ENCODE results near the gene EEFSEC. TPM values are rescaled to one million over a fixed set of nuclear protein-coding genes. Genes with fewer than 3 reads are reported as not detected.
A peak's percentile ranks its signal among the peaks of the same experiment; 100 is the strongest.

Gene EEFSEC
- total RNA-seq, 6 donors from 2014 or later, result 14.9 to 38.8 (median 17.9) TPM

- Histone ChIP-seq H3K27ac (no peak overlapping the region), H3K36me3 (no peaks in the 10 kb centered on the region), H3K9me3 (no peaks in the 10 kb centered on the region), H3K4me1 (peaks cover 0 to 4% (median 0%) of the 10 kb centered on the region in 4 donors), H3K4me3 (no peak overlapping the region), H3K27me3 (no peaks in the 10 kb centered on the region)
- WGBS, 2 donors, result 89 to 92% methylated on average over 8 to 10 of the region's 10 CpGs
- TF ChIP-seq, protein P1, sequence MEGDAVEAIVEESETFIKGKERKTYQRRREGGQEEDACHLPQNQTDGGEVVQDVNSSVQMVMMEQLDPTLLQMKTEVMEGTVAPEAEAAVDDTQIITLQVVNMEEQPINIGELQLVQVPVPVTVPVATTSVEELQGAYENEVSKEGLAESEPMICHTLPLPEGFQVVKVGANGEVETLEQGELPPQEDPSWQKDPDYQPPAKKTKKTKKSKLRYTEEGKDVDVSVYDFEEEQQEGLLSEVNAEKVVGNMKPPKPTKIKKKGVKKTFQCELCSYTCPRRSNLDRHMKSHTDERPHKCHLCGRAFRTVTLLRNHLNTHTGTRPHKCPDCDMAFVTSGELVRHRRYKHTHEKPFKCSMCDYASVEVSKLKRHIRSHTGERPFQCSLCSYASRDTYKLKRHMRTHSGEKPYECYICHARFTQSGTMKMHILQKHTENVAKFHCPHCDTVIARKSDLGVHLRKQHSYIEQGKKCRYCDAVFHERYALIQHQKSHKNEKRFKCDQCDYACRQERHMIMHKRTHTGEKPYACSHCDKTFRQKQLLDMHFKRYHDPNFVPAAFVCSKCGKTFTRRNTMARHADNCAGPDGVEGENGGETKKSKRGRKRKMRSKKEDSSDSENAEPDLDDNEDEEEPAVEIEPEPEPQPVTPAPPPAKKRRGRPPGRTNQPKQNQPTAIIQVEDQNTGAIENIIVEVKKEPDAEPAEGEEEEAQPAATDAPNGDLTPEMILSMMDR (IDR thresholded peaks at IDR 0.05), result no peak
- no peak for TF ChIP-seq EP300 (IDR thresholded peaks at IDR 0.05)
- DNase-seq, result no peak
- no peak for ATAC-seq (ENCODE audit: low FRiP score in 2 of 2)
Observed at GRCh38 chr3:128296469-128297251, 143.4 kb downstream of the EEFSEC start.

GRCh38 chr3:128297401-128298138 is 144.3 kb downstream of the EEFSEC start:
- TF ChIP-seq, protein P1 (IDR thresholded peaks at IDR 0.05), result no peak
- TF ChIP-seq EP300 (IDR thresholded peaks at IDR 0.05) (no peak), POLR2A (IDR thresholded peaks at IDR 0.05) (no peak)
- H3K4me3 ChIP-seq, result no peak overlapping the region
- DNase-seq, result peak in 1 of 2 donors; percentile 55
- H3K36me3 ChIP-seq, result no peaks in the 10 kb centered on the region
- ATAC-seq (ENCODE audit: low FRiP score in 2 of 2), result peak in 1 of 2 donors; percentile 38
- WGBS, 2 donors, result 76% methylated on average over 2 of the region's 2 CpGs
- H3K9me3 ChIP-seq, result no peaks in the 10 kb centered on the region
- H3K27ac ChIP-seq, result no peak overlapping the region
- no peaks in the 10 kb centered on the region for H3K27me3 ChIP-seq
- peaks cover 0 to 4% (median 0%) of the 10 kb centered on the region in 4 donors for H3K4me1 ChIP-seq

GRCh38 chr3:128301186-128302023 is 148.1 kb downstream of the EEFSEC start:
- H3K27ac ChIP-seq, result no peak overlapping the region
- 84 to 87% methylated on average over 8 of the region's 8 CpGs for WGBS, 2 donors
- ATAC-seq (ENCODE audit: low FRiP score in 2 of 2) (no peak), DNase-seq (no peak)
- no peaks in the 10 kb centered on the region for H3K36me3 ChIP-seq
- no peaks in the 10 kb centered on the region for H3K9me3 ChIP-seq
- no peak overlapping the region for H3K4me3 ChIP-seq
- H3K4me1 ChIP-seq, result peaks cover 0 to 4% (median 0%) of the 10 kb centered on the region in 4 donors
- TF ChIP-seq, protein P1 (IDR thresholded peaks at IDR 0.05), result no peak
- TF ChIP-seq POLR2AphosphoS5 (IDR thresholded peaks at IDR 0.05) (no peak), EP300 (IDR thresholded peaks at IDR 0.05) (no peak), POLR2A (IDR thresholded peaks at IDR 0.05) (no peak)
- H3K27me3 ChIP-seq, result no peaks in the 10 kb centered on the region

DNA sequence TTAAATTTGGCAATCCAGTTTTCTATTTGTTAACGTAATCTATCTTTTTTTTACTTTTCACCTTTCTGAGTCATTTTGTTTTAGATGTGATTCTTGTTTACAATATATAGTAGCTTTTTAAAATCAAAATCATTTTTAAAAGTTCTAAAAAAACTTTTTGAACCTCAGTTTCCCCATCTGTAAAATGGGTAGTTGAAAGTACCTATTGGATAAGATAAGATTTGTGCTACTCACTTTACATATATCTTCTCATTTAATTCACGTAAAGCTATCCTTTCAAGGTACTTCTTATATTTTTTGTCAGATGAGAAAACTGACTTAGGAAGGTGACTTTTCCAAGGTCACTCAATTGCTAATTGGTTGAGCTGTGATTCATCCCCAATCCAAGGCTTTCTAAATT is 153.2 kb downstream of the EEFSEC start:
- Histone ChIP-seq H3K9me3 (no peaks in the 10 kb centered on the region), H3K27ac (no peak overlapping the region), H3K4me1 (peaks cover 0 to 7% (median 0%) of the 10 kb centered on the region in 4 donors), H3K36me3 (peaks cover 0 to 3% (median 0%) of the 10 kb centered on the region in 4 donors), H3K27me3 (no peaks in the 10 kb centered on the region), H3K4me3 (no peak overlapping the region)
- ATAC-seq (ENCODE audit: low FRiP score in 2 of 2) (no peak), DNase-seq (no peak)
- TF ChIP-seq EP300 (IDR thresholded peaks at IDR 0.05), result no peak
- TF ChIP-seq POLR2A (IDR thresholded peaks at IDR 0.05), result no peak
- 97 to 98% methylated on average over 2 of the region's 2 CpGs for WGBS, 2 donors
